Type B pancreatic cell (in vitro differentiated cells): ENCODE data around the gene FRMD4A. TPM values are rescaled to one million over a fixed set of nuclear protein-coding genes. Genes with fewer than 3 reads are reported as not detected.

Source experiments
- DNase-seq: peaks from one replicate; pipeline ENCODE4 v3.0.0; 2021; ENCODE audit warnings: mixed read lengths; ENCODE audit not compliant: unreplicated experiment; ENCODE audit errors: extremely low spot score
- H3K27ac Mint-ChIP-seq: 2 replicates; pipeline ENCODE4 v1.8.0; 2021; ENCODE audit warnings: mild to moderate bottlenecking, mixed read lengths
- H3K27me3 Mint-ChIP-seq: 2 replicates; pipeline ENCODE4 v1.8.0; 2021; ENCODE audit warnings: mixed read lengths
- H3K36me3 Mint-ChIP-seq: 2 replicates; pipeline ENCODE4 v1.8.0; 2021; ENCODE audit warnings: mixed read lengths
- H3K4me1 Mint-ChIP-seq: one replicate; pipeline ENCODE4 v1.8.0; 2021; ENCODE audit warnings: mixed read lengths; ENCODE audit not compliant: unreplicated experiment
- H3K4me3 Mint-ChIP-seq: 2 replicates; pipeline ENCODE4 v1.8.0; 2021; ENCODE audit warnings: mild to moderate bottlenecking, mixed read lengths
- H3K9me3 Mint-ChIP-seq: 2 replicates; pipeline ENCODE4 v1.8.0; 2021; ENCODE audit warnings: mixed read lengths
- CTCF ChIP-seq: fragments of 200-600 bp; sonication (generic); conservative IDR thresholded peaks from 2 replicates; pipeline ENCODE4 v1.5.0; 2021; ENCODE audit warnings: antibody characterized with exemption, mild to moderate bottlenecking
- total RNA-seq: library from RNA; stranded (reverse); gene quantifications from 2 replicates; pipeline ENCODE4 v1.2.1, GENCODE V29; 2021; ENCODE audit warnings: low replicate concordance

The FRMD4A gene
- total RNA-seq, 1 donor from 2014 or later, result 88.9 TPM

GRCh38 chr10:14017467-14017866 is 313.3 kb downstream of the FRMD4A start:
- Mint-ChIP-seq H3K4me3 (peak overlapping the region; percentile 54), H3K27ac (no peak overlapping the region), H3K27me3 (peaks cover 7% of the 10 kb centered on the region), H3K9me3 (peaks cover 8% of the 10 kb centered on the region), H3K36me3 (peaks cover 11% of the 10 kb centered on the region), H3K4me1 (peaks cover 42% of the 10 kb centered on the region)
- DNase-seq, result no peak
- TF ChIP-seq CTCF, result no peak

DNA sequence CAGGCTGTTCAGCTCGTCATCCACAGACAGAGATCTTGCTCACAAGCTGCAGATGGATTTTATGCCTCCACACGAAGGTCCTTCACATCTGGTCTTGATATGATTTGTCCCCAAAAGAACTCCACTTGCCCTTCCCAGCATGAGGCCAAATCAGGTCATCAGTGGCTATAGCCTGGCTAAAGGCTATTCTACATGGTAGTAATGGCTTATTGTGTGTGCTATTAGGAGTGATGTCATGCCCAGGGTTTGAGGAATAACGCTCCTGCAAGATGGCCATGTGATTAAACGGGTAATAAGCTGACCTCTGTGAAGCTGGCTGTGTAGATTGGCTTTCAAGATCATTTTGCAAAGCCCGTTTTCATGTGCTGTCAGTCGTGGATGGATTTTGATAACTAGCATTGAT is 313.8 kb downstream of the FRMD4A start:
- peaks cover 11% of the 10 kb centered on the region for H3K36me3 Mint-ChIP-seq

DNA sequence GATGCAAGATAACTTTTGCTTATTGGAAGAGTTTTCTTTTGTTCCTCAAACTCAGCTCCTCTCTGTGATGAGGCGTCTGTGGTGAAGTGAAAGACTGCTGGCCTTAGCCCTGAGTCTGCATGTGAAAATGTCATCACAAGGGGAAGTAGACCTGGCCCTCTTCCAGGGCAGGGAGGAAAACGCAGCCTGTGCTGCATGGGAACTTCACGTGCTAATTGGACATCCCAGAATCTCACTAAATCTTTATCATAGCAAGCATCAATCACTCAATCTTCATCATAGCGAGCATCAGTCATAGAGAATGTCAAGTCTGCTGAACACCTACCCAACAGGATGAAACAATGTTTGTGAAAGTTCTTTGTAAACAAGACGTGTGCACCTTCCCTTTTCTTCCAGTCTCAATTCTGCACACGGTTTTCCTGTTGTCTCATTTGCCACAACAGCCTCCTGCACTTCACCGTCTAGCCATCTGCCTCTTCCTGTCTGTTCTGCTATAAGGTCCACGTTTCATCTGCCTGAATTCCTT is 314.6 kb downstream of the FRMD4A start:
- H3K27me3 Mint-ChIP-seq, result peaks cover 4% of the 10 kb centered on the region
- peaks cover 8% of the 10 kb centered on the region for H3K9me3 Mint-ChIP-seq
- H3K36me3 Mint-ChIP-seq, result peaks cover 11% of the 10 kb centered on the region
- no peak for TF ChIP-seq CTCF
- H3K27ac Mint-ChIP-seq, result peak overlapping the region; percentile 5
- no peak overlapping the region for H3K4me3 Mint-ChIP-seq
- H3K4me1 Mint-ChIP-seq, result peaks cover 37% of the 10 kb centered on the region
- DNase-seq, result no peak

More for the DNA sequence above, 313.8 kb downstream of the FRMD4A start:
- H3K4me1 Mint-ChIP-seq, result peaks cover 38% of the 10 kb centered on the region
- peaks cover 8% of the 10 kb centered on the region for H3K9me3 Mint-ChIP-seq
- TF ChIP-seq CTCF, result no peak
- DNase-seq, result no peak
- peak overlapping the region; percentile 54 for H3K4me3 Mint-ChIP-seq
- H3K27me3 Mint-ChIP-seq, result peaks cover 5% of the 10 kb centered on the region
- peak overlapping the region; percentile 5 for H3K27ac Mint-ChIP-seq

DNA sequence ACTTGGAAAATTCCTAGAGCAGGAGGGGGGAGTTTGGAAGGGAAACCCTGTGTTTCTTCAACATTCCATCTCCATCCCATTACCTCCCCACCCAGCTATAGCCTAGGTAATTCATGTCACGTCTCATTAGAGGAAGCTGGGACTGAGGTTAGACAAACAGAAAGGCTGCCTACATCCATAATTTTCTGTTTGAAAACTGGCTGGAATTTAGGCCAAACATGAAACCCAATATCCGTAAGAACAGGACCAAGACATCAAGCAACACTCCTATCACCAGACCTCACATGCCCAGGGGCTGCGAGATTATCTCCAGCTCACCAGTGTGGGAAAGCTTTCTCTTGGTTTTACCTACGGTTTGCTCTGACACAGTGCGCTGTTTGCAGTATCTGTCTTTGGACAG is 316.3 kb downstream of the FRMD4A start:
- H3K9me3 Mint-ChIP-seq, result peaks cover 8% of the 10 kb centered on the region
- peak overlapping the region; percentile 21 for H3K27ac Mint-ChIP-seq
- no peak for TF ChIP-seq CTCF
- peaks cover 8% of the 10 kb centered on the region for H3K36me3 Mint-ChIP-seq
- peaks cover 54% of the 10 kb centered on the region for H3K4me1 Mint-ChIP-seq
- H3K27me3 Mint-ChIP-seq, result peaks cover 6% of the 10 kb centered on the region
- no peak overlapping the region for H3K4me3 Mint-ChIP-seq
- no peak for DNase-seq

- Mint-ChIP-seq H3K9me3 (no peaks in the 10 kb centered on the region), H3K4me3 (no peak overlapping the region)
Measured at GRCh38 chr10:14010769-14011574, 319.8 kb downstream of the FRMD4A start.

More at GRCh38 chr10:14010769-14011574, 319.8 kb downstream of the FRMD4A start:
- peaks cover 2% of the 10 kb centered on the region for H3K36me3 Mint-ChIP-seq
- no peak for DNase-seq
- TF ChIP-seq CTCF, result no peak
- H3K4me1 Mint-ChIP-seq, result peaks cover 51% of the 10 kb centered on the region
- H3K27me3 Mint-ChIP-seq, result peaks cover 13% of the 10 kb centered on the region
- no peak overlapping the region for H3K27ac Mint-ChIP-seq
